Amniotic stem cell (primary cell): ENCODE data around the gene COPS8.

Source experiments
- DNase-seq: peaks from one replicate; lab custom pipeline; 2025; lab: John Stamatoyannopoulos, UW

The COPS8 gene

DNA sequence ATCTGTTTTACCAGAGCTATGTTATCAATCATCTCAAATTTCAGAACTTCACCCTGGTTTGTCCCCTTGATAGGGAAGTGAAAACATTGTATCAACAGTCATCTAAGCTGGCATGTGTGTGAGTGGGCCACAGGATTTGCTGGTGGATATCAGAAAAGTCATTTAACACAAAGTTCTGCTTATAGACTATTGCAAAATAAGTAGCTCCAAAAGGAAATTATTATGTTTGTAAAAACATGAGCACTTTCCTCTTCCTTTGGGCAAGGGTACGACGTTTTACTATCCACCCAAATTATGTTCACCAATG is 20.7 kb upstream of the COPS8 start:
- no peak for DNase-seq

DNA sequence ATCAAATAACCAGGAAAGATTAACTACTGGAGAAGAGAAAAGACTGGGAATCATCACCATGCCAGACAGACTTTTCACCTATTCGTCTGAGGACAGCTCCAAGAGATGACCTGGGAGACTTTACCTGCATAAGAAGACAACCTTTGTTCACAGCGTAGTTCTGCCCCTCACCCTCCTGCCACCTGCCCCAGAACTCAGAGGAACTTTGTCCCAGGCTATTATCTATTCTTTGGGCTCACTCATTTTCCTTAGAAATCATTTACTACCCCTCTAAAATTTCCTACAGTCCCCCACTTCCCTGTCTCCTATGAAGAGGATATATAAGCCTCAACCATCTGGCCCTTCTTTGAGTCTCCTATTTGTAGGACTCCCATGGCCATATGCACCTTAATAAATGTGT is 19.3 kb upstream of the COPS8 start:
- DNase-seq, result no peak

DNA sequence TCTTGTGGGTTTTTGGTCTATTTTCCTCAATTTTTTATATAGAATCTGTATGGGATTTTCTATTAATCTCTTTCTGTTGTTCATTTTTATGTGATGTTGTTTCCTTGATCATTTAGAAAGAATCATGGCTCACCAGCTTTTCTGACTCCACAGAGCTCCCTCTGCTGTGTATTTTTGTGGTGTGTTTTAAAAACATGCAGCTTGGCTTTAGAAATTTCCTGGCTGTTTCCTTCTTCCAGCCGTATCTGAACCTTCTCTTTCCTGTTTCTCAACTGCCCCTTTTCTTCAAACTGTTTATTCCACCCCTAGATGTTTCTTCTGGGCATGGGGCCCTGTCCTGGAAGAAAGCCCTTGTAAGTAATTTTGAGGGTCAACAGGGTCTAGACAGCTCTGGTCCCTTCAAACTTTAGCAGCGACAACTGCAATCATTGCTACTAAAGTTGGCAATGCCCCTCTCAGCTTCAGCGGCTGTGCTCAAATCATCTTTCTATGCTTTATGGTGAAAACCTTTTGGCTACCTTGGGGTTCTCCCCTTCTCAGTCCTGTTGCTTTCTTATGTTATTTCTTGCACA is 17.6 kb upstream of the COPS8 start:
- no peak for DNase-seq

DNA sequence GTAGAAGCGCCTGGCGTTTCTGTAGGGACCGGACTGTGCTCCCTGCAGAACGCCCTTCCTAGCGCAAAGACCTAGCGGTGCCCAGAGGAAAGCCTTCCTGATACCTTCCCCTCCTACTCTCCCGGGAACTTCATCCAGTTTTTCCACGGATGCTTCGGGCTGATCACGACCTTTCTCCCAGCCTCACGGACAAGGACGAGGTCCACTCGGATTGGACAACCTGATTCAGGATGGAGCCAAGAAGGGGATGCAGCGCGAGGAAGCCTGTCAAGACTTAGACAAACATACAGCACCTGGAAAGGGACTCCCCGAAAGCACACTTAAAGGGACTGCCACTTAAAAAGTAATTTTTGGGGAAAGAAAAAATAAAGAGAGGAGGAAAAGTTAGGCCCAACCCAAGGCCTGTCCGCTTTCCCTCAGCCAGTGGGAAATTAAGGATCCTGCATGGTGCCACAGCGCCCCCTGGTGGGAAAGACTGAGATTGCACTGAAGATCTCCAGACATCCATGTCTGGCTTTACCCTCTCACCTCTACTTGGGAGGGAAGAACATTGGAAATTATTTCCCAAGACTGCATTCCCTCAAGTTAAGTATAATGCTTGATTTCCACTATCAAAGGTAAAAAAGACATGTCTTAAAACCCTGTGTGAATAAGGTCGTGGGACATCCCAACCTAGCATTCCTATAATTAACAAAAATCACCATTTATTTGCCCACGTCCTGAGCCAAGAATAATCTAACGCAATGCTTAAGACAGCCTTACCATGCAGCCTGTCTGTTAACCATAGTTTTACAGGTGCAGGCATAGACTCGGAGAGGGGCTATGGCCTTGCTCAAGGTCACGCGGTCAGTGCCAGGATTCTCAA is 13.4 kb upstream of the COPS8 start:
- DNase-seq, result peak; percentile 24

DNA sequence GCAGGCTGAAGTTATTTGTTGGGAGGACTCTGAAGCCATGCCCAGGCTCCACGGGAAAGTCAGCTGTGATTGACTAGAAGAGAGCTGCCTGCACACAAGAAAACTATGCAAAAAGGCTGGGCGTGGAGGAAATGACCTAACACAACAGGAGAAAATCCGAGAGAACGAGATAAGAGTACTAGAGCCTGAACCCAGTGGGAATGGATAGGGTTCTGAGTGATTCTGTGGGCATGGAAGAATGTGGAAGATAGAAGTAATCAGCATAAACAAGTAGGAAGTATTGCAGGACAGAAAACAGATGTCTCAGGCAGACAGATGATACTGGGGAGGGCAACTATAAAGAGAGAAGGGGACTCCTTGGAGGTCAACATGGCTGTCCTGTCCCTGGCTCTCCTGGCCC is 12.1 kb upstream of the COPS8 start:
- peak; percentile 51 for DNase-seq

DNA sequence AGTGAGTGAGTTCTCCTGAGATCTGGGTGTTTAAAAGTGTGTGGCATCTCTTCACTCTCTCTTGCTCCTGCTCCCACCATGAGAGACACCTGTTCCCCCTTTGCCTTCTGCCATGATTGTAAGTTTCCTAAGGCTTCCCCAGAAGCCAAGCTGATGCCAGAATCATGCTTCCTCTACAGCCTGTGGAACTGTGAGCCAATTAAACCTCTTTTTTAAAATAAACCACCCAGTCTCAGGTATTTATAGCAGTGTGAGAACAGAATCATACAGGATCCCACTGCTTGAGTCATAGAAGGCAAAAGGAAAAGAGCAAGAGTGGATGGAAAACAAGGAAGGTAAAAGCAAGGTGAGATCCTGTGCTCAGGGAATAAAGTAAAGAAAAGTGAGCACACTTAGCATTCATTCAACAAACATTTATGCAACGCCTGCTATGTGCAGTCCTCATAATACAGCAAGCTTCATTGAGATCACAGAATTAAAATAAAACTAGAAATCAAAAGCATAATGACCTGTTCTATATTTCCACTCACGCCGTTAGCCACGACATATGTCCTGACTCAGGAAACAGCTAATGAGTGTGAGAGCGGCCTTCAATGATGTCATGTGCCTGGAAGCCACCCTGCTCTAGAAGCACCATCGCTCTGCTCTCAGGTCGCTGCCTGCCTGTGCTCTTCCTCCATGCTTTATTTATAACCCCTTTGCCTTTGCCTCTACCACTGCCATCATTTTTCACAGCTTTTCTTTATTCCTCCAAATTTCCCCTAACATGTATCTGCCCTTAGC is 11.3 kb upstream of the COPS8 start:
- DNase-seq, result no peak

DNA sequence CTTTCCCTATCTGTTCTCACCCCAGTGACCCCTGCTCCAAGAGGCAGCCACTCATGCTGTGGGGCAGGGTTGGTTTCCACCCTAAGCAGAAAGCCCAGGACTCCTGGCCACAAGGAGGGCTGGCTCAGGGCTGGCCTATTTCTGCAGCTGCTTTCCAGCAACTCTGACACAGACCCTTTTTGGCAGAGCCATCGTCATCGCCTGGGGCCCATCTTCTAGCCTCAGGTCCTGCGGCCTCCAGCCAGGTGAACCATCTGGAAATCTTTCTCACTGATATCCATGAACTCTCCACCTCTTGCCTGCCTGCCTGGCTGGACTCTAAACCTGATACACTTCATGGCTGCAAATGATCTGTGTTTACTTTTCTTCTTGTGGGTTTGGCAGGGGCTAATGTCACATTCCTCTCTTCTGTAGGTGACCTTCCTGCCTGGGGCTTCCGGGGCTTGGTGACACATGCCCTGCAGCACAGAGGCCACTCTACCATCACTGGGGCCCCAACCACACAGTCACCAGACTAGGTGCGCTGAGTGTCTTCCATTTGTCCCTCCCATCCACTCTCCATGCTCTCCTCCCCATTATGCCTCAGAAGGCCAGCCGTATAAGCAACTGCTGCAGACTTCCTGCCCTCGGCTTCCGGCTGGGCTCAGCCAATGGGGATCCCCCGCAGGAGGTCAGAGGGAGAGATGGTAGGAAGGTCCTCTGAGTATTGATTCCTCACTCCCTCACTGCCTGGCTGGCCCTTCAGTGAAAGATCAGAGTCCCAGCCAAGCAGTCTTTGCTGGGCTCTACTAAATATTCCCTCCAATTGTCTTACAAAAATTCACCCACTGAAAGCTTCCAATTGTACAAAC is 9.7 kb upstream of the COPS8 start:
- no peak for DNase-seq

DNA sequence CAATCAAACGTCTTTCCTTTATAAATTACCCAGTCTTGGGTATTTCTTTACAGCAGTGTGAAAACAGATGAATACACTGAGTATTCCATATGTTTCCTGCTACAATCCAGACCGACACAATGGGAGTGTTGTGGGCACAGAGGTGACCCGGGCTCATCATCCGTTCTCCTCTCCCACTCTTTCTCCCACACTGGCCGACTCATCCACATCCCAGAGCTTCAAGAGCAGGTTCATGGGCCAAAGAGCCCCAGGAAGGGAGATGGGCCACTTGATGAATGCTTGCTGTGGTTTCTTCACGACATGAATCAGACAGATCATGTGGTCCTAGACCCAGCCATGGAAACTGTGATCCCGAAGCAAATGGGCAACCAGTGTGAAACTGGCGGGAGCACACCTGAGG is 4.1 kb upstream of the COPS8 start:
- DNase-seq, result no peak

DNA sequence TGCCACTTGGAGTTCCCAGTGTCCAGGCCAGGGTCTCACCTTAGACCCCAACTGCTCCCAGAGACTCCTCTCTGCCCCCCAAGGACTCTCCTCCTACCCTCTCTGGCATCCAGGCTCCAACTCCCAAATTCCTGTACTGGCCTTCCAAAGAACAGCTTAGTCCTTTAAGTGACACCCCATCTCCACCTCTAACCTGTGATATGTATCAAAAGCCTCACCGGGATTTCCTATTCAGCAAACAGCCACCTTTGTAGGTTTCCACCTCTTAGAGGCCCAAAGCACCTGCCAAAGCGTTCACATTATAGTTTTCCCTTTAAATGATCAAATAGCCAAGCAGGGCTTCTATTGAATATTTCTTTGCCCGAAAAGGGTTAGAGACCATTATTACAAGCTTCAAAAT is 2.7 kb upstream of the COPS8 start:
- no peak for DNase-seq

DNA sequence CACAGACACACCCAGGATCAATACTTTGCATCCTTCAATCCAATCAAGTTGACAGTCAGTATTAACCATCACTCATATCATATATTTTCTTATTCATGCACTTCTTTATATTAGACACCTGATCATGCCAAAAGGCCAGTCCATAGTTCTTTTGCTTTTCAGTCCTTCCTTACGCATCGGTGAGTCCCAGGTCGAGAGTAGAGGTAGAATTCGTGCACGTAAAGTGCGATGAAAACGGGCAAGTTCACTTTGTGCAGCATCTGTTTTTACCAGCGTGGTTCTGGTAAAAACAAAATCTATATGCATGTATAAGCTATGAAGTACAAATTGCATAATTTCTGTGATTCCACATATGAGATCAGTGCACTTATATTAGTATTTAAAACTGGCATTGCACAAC is 1.2 kb upstream of the COPS8 start:
- no peak for DNase-seq

DNA sequence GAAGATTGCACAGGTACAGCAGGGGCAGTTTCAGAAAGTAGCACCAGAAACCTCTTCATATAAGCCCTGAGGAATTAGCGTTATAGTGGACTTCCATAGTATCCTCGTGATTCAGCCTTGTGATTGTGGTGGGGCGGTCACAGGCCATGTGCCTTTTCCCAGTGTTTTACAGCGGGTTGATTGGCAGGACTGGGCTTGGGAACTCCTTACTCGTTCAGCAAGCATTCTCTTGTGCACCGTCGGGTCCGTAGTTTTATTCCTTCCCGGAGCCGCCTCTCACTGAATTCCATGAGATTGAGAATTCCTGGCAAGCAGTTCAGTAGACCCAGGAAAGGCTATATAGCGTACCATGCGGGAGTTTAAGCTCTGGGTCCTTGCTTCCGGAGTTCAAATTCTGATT is 5.2 kb downstream of the COPS8 start:
- DNase-seq, result no peak

DNA sequence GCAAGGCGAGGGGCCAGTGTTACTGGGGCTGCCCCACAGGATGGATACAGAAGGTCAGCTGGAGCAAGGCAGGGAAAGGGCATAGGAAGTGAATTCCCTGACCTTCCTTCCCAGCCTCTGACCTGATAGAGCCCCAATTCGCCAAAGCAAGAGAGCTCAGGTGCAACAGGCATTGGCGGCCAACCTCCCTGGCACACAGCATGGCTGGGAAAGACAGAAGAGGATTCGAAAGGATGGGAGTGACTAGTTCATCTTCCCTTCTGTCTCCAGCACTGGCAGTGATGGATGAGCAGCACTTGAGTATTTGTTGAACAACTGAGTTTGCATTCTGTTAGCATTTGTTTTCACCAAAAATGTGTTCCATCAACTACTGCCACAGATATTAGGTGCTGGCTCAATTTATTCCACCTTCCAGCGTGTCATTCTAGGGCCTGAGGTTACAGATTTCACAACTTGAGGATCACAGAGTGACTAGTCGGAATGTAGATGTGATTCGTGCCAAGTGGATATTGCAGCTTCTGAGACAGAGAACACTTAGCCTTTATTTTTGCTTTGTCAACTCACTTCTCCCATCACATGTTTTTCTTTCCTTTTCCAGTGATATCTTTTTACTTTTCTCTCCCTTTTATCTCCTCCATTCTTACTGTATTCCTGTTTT is 6.2 kb downstream of the COPS8 start:
- no peak for DNase-seq

DNA sequence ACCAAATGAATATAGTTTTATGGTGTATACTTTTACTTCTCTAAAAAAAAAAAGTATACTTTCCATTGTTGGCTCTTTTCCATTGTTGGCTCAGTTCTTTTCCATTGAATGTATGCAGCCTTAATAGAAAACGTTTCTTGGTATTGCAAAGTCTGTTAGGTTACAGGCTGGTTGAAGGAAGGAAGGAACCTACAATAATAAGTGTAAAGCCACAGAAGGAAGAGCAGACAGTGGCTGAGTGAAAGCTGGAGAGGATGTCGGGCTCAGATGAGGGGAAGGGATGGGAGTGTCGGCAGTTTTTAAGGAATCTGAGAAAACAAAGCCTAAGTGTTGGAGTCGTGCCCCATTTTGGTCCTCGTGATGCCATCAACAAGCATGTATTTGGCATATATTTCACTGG is 6.8 kb downstream of the COPS8 start:
- DNase-seq, result no peak

DNA sequence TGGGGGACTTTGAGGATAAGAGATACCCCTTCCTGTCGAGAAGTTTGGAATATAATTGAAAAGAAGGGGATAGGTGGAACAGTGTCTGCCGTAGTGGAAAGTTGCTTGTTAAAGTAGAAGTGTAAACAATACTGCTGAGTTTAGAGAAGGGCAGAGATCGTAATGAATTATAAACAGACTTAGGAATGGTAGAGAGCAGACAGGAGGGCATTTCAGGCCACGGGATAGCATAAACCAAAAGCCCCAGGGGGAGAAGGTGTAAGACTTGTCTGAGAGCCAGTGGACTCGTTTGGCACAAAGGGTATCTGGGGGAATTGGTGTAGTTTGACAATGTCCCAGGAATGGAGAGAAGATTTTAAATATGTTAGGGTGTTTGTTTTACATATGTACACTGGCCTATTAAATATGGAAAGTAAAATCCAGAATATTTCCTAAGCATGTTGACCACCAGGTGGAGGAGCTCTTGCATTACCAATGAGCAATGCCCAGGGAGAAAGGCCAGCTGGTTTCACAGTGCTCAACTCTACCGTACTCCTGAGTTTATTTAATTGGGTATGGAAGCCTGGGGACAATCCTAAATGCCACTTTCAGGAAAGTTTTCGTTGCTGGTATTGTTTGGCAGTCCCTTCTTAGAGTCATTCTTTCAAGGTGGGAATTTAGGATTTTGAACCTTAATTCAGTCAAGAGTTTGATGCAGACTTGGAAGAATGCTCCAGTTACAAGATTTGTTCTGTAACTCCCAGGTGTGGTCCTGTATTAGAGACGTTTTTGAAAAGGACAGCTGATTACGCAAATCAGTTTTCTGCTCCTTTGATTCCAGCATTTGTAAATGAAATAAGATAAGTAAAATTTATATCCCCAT is 7.5 kb downstream of the COPS8 start:
- DNase-seq, result peak; percentile 44

DNA sequence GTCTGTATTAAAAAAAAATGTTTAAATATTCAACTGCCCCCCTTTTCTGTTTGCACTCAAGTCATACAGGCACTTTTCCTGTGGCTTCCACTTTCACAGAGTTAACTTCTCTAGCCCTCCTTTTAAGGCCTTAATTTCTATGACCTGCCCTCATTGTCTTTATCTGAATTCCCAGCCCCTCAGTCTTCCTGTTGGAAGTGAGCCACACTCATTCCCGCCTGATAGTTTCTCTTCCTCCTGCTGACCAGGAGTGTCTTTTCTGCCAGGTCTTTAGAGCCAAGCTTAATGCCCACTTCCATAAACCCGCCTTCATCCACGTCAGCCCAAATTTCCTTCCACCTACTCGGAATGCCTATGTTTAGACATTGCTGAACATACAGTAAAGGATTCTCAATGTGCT is 10.5 kb downstream of the COPS8 start:
- no peak for DNase-seq

DNA sequence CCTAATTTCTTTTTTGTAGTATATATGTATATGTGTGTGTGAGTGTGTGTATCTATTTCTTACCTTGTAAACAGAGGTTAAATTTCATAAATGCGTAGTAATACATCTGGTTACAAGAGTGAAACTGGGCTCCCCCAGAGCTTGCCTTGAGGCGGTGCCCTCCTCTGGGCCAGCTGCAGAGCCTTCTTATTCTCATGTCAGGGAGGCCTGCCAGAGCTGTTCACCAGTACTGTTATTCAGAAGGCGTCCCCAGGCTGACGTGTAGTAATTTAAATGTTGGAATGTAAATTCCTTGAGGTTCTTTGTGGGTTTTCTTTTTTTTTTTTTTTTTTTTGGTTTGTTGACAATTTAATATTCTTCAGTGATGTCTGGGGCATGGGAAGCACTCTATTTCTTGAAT is 11.2 kb downstream of the COPS8 start:
- DNase-seq, result peak; percentile 7

DNA sequence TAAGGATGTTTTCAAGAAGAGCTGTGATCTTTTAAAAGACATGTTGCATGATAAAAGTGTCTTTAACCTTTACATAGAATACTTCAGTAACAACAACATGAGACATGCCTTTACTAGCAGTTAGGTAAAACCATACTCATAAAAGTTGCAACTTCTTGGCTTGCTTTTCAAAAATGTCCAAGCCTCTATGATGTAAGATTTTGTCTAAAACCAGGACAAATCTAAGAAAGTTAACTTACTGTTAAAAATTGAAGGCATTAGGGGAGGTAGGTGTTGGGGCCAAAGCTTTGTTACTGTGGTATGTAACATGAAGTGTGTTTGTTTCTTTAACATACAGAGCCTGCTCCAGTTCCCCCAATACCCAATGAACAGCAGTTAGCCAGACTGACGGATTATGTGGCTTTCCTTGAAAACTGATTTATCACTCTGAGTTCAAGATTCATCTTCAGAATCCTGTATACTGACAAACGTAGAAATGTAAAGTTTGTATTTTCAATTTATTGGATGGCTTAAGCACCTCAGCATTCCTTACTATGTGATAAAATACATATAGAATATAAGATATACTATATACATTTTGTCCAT is 11.7 kb downstream of the COPS8 start:
- DNase-seq, result no peak

DNA sequence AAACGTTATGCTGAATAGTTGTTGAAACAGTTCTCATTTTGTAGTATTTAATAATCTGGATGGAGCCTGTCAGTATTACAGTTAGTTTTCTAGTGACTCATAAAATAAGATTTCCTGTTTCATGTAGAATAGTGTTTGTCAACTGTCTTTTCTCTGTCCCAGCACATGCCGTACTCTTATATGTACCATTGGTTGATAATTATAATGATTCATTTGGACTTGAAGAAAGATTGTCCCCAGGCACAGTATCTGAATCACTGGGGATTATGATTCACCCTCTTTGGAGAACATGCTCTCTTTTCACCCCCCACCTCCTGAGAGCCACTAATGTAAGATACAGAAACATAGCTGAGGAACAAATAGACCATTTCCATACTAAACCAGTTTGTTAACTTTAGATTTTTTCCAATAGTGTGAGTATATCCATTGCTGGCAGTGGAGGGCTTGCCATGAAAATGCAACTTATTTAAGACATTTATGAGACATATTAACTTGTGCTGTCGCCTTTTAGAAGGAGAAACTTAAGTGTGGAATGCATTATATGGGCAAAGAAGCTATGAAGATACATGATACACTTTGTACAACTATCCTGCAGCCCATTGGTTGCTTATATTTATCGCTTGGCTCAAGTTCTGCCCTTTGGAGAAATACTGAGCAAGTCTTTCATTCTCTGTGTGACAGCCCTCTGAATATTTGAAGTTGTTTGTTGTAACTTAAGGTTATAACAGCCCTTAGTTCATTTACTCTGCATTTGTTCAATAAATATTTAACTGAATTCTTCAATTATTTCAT is 12.4 kb downstream of the COPS8 start:
- peak; percentile 92 for DNase-seq

DNA sequence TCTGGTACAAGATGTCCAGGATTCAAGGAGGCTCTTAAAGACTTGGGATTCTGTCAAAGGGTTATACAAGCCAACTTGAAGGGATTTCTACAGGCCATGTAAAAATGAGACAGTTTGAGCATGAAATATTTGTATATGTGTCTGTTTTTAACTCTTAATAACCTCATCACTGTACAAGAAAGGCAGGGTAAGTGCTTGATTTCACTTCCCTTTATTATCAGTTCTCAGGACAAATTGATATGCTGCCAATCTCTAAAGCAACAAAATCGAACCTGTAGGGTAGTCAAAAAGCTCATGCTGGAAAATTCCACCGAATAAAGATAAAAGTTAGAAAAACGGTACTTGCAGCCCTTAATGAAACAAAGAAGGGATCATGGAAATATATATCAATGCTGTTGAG is 14.1 kb downstream of the COPS8 start:
- DNase-seq, result no peak
